KBM-7 (cell line): ENCODE results near the gene LRRC63.

Experiments used
- DNase-seq: peaks from one replicate; pipeline ENCODE4 v3.0.0-alpha.2; 2015
- in situ Hi-C: fragments of 300-500 bp; cut with MboI; formaldehyde crosslinking; loops from 2 replicates; pipeline ENCODE4 v1.14.3; 2020; ENCODE audit warnings: low sequenced_read_pairs, low pct_unique_long_range_greater_than_20kb, mixed read lengths

The LRRC63 gene

GRCh38 chr13:46324976-46325375 is 113.2 kb downstream of the LRRC63 start:
- in situ Hi-C loops: loop anchor here (25.0 kb wide), 1 partner anchor 713 kb away; the partner anchor contains the start of gene ERICH6B
- no peak for DNase-seq
